ENCODE data around the gene LPIN1. TPM values are rescaled to one million over a fixed set of nuclear protein-coding genes. Genes with fewer than 3 reads are reported as not detected.

The LPIN1 gene
- total and polyA plus RNA-seq, 2 of the 13 experiments (the other 11 are each of a cell fraction or from before 2014, with no cell fraction given), result 9.7 to 19.4 TPM

DNA sequence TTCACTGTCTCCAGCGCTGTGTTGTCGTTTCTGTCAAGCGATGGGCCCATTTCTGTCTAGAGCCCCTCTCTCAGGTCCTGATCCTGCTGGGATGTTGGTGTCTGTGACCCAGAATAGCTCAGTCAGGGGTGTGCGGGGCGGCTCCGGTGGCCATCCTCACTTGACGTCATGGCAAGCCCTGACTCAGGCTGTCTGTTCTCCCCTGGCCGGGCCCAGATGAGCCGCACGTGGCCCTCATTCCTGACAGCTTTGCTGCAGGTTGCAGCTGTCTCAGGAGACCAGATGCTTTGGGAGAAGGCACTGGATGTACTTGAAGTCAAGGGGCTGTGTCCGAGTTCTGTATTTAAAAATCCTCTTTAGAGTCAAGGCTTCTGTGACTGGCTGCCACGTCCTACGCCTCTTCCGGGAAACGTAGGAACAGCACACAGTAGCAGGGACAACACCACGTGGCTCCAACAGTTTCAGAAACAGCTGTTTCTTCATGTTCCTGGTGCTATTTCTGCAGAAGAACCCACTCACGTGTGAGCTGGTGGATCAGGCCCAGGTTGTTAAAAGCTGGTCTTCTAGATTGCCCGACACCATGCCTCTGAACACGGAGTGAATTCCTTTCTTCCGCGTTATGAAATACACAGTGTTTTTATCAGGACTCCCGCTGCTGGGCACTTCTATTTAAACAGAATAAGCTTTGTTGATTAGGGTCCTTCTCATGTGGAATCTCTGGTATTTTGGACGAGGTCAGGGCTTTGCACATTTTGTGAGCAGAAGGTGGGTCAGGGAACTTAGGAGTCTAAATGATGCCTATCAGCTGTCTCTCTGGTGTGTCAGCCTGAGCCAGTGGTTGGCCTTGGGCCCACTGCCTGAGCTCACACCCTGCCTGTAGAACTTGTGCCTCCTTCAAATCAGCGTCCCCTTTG is 48.2 kb upstream of the LPIN1 start (continued):
- TF ChIP-seq GTF2F1 (IDR thresholded peaks at IDR 0.05; ENCODE audit: low read length), result no peak
- no peak; the same call in 1 of the 2 replicates for TF ChIP-seq ZNF772 (CRISPR knock-in tag; IDR thresholded peaks at IDR 0.05)
- no peak for TF ChIP-seq ZNF782 (CRISPR knock-in tag; IDR thresholded peaks at IDR 0.05; ENCODE audit: borderline replicate concordance)
- TF ChIP-seq, protein P1, sequence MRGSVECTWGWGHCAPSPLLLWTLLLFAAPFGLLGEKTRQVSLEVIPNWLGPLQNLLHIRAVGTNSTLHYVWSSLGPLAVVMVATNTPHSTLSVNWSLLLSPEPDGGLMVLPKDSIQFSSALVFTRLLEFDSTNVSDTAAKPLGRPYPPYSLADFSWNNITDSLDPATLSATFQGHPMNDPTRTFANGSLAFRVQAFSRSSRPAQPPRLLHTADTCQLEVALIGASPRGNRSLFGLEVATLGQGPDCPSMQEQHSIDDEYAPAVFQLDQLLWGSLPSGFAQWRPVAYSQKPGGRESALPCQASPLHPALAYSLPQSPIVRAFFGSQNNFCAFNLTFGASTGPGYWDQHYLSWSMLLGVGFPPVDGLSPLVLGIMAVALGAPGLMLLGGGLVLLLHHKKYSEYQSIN (CRISPR knock-in tag; IDR thresholded peaks at IDR 0.05; ENCODE audit: borderline replicate concordance), result no peak
- TF ChIP-seq MZF1 (CRISPR knock-in tag; IDR thresholded peaks at IDR 0.05; ENCODE audit: borderline replicate concordance), result no peak
- no peak for TF ChIP-seq ZNF460 (CRISPR knock-in tag; IDR thresholded peaks at IDR 0.05; ENCODE audit: borderline replicate concordance)
- no peak for TF ChIP-seq ZNF781 (CRISPR knock-in tag; IDR thresholded peaks at IDR 0.05; ENCODE audit: borderline replicate concordance, not compliant biosample characterization)
- TF ChIP-seq ZNF335 (CRISPR knock-in tag; IDR thresholded peaks at IDR 0.05), result peak; percentile 50; the same call in 1 of the 2 replicates
- TF ChIP-seq ZNF431 (CRISPR knock-in tag; IDR thresholded peaks at IDR 0.05; ENCODE audit: borderline replicate concordance, low read depth), result no peak
- TF ChIP-seq ZNF292 (CRISPR knock-in tag; IDR thresholded peaks at IDR 0.05; ENCODE audit: borderline replicate concordance, low read depth), result 0 out of 2 replicates have a peak, but pooled peaks have one; percentile 78
- TF ChIP-seq, protein P2, sequence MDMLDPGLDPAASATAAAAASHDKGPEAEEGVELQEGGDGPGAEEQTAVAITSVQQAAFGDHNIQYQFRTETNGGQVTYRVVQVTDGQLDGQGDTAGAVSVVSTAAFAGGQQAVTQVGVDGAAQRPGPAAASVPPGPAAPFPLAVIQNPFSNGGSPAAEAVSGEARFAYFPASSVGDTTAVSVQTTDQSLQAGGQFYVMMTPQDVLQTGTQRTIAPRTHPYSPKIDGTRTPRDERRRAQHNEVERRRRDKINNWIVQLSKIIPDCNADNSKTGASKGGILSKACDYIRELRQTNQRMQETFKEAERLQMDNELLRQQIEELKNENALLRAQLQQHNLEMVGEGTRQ (IDR thresholded peaks at IDR 0.05; ENCODE audit: low read depth, low read length), result no peak
- TF ChIP-seq, protein P2 (CRISPR knock-in tag; IDR thresholded peaks at IDR 0.05; ENCODE audit: borderline replicate concordance), result peak; percentile 70; the same call in 1 of the 2 replicates
- TF ChIP-seq, protein P3, sequence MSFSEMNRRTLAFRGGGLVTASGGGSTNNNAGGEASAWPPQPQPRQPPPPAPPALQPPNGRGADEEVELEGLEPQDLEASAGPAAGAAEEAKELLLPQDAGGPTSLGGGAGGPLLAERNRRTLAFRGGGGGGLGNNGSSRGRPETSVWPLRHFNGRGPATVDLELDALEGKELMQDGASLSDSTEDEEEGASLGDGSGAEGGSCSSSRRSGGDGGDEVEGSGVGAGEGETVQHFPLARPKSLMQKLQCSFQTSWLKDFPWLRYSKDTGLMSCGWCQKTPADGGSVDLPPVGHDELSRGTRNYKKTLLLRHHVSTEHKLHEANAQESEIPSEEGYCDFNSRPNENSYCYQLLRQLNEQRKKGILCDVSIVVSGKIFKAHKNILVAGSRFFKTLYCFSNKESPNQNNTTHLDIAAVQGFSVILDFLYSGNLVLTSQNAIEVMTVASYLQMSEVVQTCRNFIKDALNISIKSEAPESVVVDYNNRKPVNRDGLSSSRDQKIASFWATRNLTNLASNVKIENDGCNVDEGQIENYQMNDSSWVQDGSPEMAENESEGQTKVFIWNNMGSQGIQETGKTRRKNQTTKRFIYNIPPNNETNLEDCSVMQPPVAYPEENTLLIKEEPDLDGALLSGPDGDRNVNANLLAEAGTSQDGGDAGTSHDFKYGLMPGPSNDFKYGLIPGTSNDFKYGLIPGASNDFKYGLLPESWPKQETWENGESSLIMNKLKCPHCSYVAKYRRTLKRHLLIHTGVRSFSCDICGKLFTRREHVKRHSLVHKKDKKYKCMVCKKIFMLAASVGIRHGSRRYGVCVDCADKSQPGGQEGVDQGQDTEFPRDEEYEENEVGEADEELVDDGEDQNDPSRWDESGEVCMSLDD (CRISPR knock-in tag; IDR thresholded peaks at IDR 0.05; ENCODE audit: borderline replicate concordance), result no peak
- TF ChIP-seq RFX1 (IDR thresholded peaks at IDR 0.05), result no peak
- no peak for TF ChIP-seq HNF4A (CRISPR knock-in tag; IDR thresholded peaks at IDR 0.05)
- no peak for TF ChIP-seq ZC3H13 (CRISPR knock-in tag; IDR thresholded peaks at IDR 0.05)
- TF ChIP-seq IRX3 (CRISPR knock-in tag; IDR thresholded peaks at IDR 0.05; ENCODE audit: borderline replicate concordance, low read depth), result no peak; the same call in 1 of the 2 replicates
- no peak for TF ChIP-seq RARG (CRISPR knock-in tag; IDR thresholded peaks at IDR 0.05; ENCODE audit: low read depth)
- TF ChIP-seq, protein P4, sequence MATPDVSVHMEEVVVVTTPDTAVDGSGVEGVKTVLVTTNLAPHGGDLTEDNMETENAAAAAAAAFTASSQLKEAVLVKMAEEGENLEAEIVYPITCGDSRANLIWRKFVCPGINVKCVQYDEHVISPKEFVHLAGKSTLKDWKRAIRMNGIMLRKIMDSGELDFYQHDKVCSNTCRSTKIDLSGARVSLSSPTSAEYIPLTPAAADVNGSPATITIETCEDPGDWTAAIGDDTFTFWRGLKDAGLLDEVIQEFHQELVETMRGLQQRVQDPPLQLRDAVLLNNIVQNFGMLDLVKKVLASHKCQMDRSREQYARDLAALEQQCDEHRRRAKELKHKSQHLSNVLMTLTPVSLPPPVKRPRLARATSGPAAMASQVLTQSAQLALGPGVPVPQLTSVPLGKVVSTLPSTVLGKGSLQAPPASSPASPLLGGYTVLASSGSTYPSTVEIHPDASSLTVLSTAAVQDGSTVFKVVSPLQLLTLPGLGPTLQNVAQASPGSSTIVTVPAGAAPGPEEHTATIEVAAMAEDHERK (CRISPR knock-in tag; IDR thresholded peaks at IDR 0.05; ENCODE audit: low read depth), result no peak
- TF ChIP-seq ZZZ3 (CRISPR knock-in tag; IDR thresholded peaks at IDR 0.05; ENCODE audit: borderline replicate concordance), result no peak; the same call in 1 of the 2 replicates
